Caco-2 (cell line): ENCODE data around the gene ETV6. TPM values are rescaled to one million over a fixed set of nuclear protein-coding genes. Genes with fewer than 3 reads are reported as not detected.

Source experiments
- BruUV-seq: library from RNA; stranded (reverse); fragments of 400-500 nt; replicated peaks from 2 replicates; lab custom pipeline; 2021; lab: Mats Ljungman, UMichigan
- CTCF ChIA-PET: fragments of 300-600 bp; sonication (Branson Sonifier 250); formaldehyde crosslinking; loops from one replicate; lab custom pipeline; 2022; ENCODE audit warnings: antibody characterized with exemption; lab: Charles Lee
- POLR2A ChIA-PET: fragments of 300-600 bp; sonication (Branson Sonifier 250); formaldehyde crosslinking; loops from one replicate; lab custom pipeline; 2022; ENCODE audit warnings: antibody characterized with exemption; lab: Charles Lee
- DNase-seq, 2 experiments: peaks; one replicate each; pipeline versions ENCODE4 v3.0.0 to v3.0.0-alpha.2; 2020 to 2022
- H3K27me3 ChIP-seq: replicated peaks from 2 replicates; pipeline ENCODE4 v1.6.0; 2011; ENCODE audit warnings: low read length; ENCODE audit not compliant: control insufficient read depth, insufficient read depth
- H3K36me3 ChIP-seq: 2 replicates; pipeline ENCODE4 v1.5.1; 2011; ENCODE audit warnings: low read length; ENCODE audit not compliant: control insufficient read depth, insufficient read depth
- H3K4me1 ChIP-seq: fragments of 250-450 bp; sonication (Bioruptor Pico); 2 replicates; pipeline ENCODE4 v1.5.1; 2020; ENCODE audit warnings: mild to moderate bottlenecking
- H3K4me3 ChIP-seq: 2 replicates; pipeline ENCODE4 v1.5.1; 2011; ENCODE audit warnings: low read depth, mild to moderate bottlenecking, control low read depth, low read length
- H3K9me3 ChIP-seq: fragments of 250-450 bp; sonication (Bioruptor Pico); 2 replicates; pipeline ENCODE4 v1.5.1; 2020; ENCODE audit warnings: mild to moderate bottlenecking, moderate library complexity
- H3K27ac Mint-ChIP-seq: one replicate; pipeline ENCODE4 v1.8.0; 2022; ENCODE audit warnings: mixed read lengths; ENCODE audit not compliant: unreplicated experiment
- H3K27me3 Mint-ChIP-seq: one replicate; pipeline ENCODE4 v1.8.0; 2022; ENCODE audit warnings: mixed read lengths; ENCODE audit not compliant: insufficient read depth, unreplicated experiment
- H3K36me3 Mint-ChIP-seq: one replicate; pipeline ENCODE4 v1.8.0; 2022; ENCODE audit warnings: mild to moderate bottlenecking, mixed read lengths; ENCODE audit not compliant: insufficient read depth, unreplicated experiment
- H3K4me1 Mint-ChIP-seq: one replicate; pipeline ENCODE4 v1.8.0; 2022; ENCODE audit warnings: low read depth, mixed read lengths; ENCODE audit not compliant: unreplicated experiment
- H3K4me3 Mint-ChIP-seq: one replicate; pipeline ENCODE4 v1.8.0; 2022; ENCODE audit warnings: mild to moderate bottlenecking, moderate library complexity, mixed read lengths; ENCODE audit not compliant: unreplicated experiment
- H3K9me3 Mint-ChIP-seq: one replicate; pipeline ENCODE4 v1.8.0; 2022; ENCODE audit warnings: mixed read lengths; ENCODE audit not compliant: unreplicated experiment
- intact Hi-C: fragments of 100-400 bp; cut with micrococcal nuclease; formaldehyde crosslinking; loops from one replicate; pipeline ENCODE4 v1.10.0; 2022; ENCODE audit not compliant: unreplicated experiment
- total RNA-seq: library from RNA; stranded (reverse); gene quantifications from 2 replicates; pipeline ENCODE4 v1.2.3, GENCODE V29; 2022
- TF ChIP-seq, protein P1 (sequence below), 2 experiments: fragments of 200-600 bp in 1 of 2; IDR thresholded peaks; 1 replicate in 1 of 2; 2 replicates in 1 of 2; pipeline versions ENCODE4 v1.5.1 to v1.8.0; 2011 to 2022; ENCODE audit warnings: antibody characterized with exemption in 1 of 2, control low read depth in 1 of 2, inconsistent platforms in 1 of 2, low read depth in 1 of 2, low read length in 1 of 2, mild to moderate bottlenecking in 1 of 2, moderate library complexity in 1 of 2; ENCODE audit not compliant: insufficient read depth in 1 of 2, severe bottlenecking in 1 of 2, unreplicated experiment in 1 of 2

Gene ETV6
- total RNA-seq, 1 experiment from 2014 or later, result 15.6 TPM

DNA sequence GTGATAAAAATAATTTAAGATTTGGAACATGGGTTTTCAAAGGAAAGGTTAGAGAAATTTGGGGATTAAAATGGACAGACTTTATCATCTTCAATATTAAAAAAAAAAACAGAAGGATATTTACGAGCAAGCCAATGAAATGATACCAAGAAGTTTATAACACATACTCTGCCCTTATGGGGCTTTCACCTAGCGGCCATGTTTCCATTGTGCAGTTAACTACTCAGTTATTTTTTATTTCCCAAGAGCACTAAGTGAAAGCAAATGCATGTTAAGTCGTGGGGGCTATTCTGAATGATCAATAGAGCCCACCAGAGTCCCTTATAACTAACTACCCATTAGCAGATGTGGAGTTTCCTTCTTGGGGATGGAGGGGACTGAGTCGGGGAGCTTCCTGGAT, 53.9 kb downstream of the ETV6 start:
- no peak for DNase-seq
- Mint-ChIP-seq H3K27ac (no peak overlapping the region), H3K9me3 (no peaks in the 10 kb centered on the region), H3K36me3 (no peaks in the 10 kb centered on the region), H3K27me3 (no peaks in the 10 kb centered on the region), H3K4me3 (no peak overlapping the region), H3K4me1 (peaks cover 18% of the 10 kb centered on the region)
- CTCF ChIA-PET, result no interaction called here
- H3K4me1 ChIP-seq, result peaks cover 18% of the 10 kb centered on the region
- H3K27me3 ChIP-seq, result no peaks in the 10 kb centered on the region
- TF ChIP-seq, protein P1, sequence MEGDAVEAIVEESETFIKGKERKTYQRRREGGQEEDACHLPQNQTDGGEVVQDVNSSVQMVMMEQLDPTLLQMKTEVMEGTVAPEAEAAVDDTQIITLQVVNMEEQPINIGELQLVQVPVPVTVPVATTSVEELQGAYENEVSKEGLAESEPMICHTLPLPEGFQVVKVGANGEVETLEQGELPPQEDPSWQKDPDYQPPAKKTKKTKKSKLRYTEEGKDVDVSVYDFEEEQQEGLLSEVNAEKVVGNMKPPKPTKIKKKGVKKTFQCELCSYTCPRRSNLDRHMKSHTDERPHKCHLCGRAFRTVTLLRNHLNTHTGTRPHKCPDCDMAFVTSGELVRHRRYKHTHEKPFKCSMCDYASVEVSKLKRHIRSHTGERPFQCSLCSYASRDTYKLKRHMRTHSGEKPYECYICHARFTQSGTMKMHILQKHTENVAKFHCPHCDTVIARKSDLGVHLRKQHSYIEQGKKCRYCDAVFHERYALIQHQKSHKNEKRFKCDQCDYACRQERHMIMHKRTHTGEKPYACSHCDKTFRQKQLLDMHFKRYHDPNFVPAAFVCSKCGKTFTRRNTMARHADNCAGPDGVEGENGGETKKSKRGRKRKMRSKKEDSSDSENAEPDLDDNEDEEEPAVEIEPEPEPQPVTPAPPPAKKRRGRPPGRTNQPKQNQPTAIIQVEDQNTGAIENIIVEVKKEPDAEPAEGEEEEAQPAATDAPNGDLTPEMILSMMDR (IDR thresholded peaks at IDR 0.05; ENCODE audit: insufficient read depth in 1 of 2, low read depth in 1 of 2, low read length in 1 of 2, severe bottlenecking in 1 of 2, unreplicated experiment in 1 of 2), result no peak
- H3K4me3 ChIP-seq, result no peak overlapping the region
- intact Hi-C loops, result no loop called here
- POLR2A ChIA-PET, result no interaction called here
- BruUV-seq, result no TSS peak
- H3K36me3 ChIP-seq, result no peaks in the 10 kb centered on the region
- no peaks in the 10 kb centered on the region for H3K9me3 ChIP-seq

DNA sequence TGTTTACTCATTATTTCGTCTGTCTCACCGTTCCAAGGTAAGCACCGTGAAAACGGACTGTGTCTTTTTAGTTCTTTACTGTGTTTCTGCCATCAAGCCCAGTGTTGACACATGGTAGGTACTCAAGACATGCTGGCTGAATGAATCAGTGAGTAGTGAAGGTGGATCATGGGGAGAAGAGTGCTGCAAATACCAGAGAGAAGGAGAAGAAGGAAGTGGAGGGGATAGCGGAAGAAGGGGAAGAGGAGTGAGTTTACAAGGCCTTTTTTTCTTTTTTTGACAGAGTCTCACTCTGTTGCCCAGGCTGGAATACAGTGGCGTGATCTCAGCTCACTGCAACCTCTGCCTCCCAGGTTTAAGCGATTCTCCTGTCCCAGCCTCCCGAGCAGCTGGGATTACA, 54.6 kb downstream of the ETV6 start:
- no peaks in the 10 kb centered on the region for H3K27me3 ChIP-seq
- no peak overlapping the region for H3K27ac Mint-ChIP-seq
- H3K4me1 ChIP-seq, result peaks cover 18% of the 10 kb centered on the region
- no peak overlapping the region for H3K4me3 ChIP-seq
- ChIA-PET POLR2A (no interaction called here), CTCF (no interaction called here)
- no peaks in the 10 kb centered on the region for H3K9me3 Mint-ChIP-seq
- no peaks in the 10 kb centered on the region for H3K9me3 ChIP-seq
- BruUV-seq, result no TSS peak
- TF ChIP-seq, protein P1 (IDR thresholded peaks at IDR 0.05; ENCODE audit: insufficient read depth in 1 of 2, low read depth in 1 of 2, low read length in 1 of 2, severe bottlenecking in 1 of 2, unreplicated experiment in 1 of 2), result no peak
- no peaks in the 10 kb centered on the region for H3K36me3 Mint-ChIP-seq
- no peaks in the 10 kb centered on the region for H3K27me3 Mint-ChIP-seq
- intact Hi-C loops, result no loop called here
- DNase-seq, result no peak
- no peak overlapping the region for H3K4me3 Mint-ChIP-seq
- no peaks in the 10 kb centered on the region for H3K36me3 ChIP-seq
- peaks cover 18% of the 10 kb centered on the region for H3K4me1 Mint-ChIP-seq

DNA sequence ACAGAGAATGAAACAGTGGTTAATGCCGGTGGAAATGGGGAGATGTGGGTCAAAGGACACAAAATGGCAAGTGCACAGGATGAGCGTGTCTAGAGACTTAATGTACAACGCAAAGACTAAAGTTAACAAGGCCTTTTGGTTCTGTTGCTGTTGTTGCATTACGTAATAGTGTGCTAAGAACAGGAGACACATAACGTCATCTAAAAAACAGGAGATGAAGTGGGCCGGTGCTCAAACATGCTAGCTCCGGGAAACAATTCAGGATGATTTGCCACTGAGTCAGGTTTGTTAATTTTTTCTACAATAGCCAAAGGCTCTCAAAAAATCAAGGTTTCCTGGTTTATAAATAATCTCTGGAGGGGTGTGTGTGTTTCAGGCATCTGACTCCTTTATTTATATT, 55.5 kb downstream of the ETV6 start:
- Mint-ChIP-seq H3K27ac (no peak overlapping the region), H3K36me3 (no peaks in the 10 kb centered on the region), H3K9me3 (no peaks in the 10 kb centered on the region), H3K4me1 (peaks cover 18% of the 10 kb centered on the region), H3K27me3 (no peaks in the 10 kb centered on the region), H3K4me3 (no peak overlapping the region)
- POLR2A ChIA-PET, result no interaction called here
- intact Hi-C loops, result loop anchor here (5.0 kb wide), 1 partner anchor 123 kb away; no protein-coding TSS in a partner anchor
- H3K27me3 ChIP-seq, result no peaks in the 10 kb centered on the region
- TF ChIP-seq, protein P1 (IDR thresholded peaks at IDR 0.05; ENCODE audit: insufficient read depth in 1 of 2, low read depth in 1 of 2, low read length in 1 of 2, severe bottlenecking in 1 of 2, unreplicated experiment in 1 of 2), result no peak
- no peaks in the 10 kb centered on the region for H3K9me3 ChIP-seq
- no TSS peak for BruUV-seq
- CTCF ChIA-PET, result no interaction called here
- H3K36me3 ChIP-seq, result no peaks in the 10 kb centered on the region
- DNase-seq, result no peak
- peaks cover 18% of the 10 kb centered on the region for H3K4me1 ChIP-seq
- no peak overlapping the region for H3K4me3 ChIP-seq
